GM23338 (cell line): ENCODE measurements around the gene EEPD1.

ENCODE experiments used
- CREB1 ChIP-seq: fragments of 250-450 bp; sonication (Bioruptor Pico); IDR thresholded peaks from 2 replicates; pipeline ENCODE4 v1.5.0; 2020; ENCODE audit warnings: low read depth, mild to moderate bottlenecking, moderate library complexity
- EZH2 ChIP-seq: fragments of 200-600 bp; sonication (generic); IDR thresholded peaks from one replicate; pipeline ENCODE4 v1.8.0; 2017; ENCODE audit warnings: antibody characterized with exemption, mild to moderate bottlenecking, low read depth; ENCODE audit not compliant: unreplicated experiment
- EZH2phosphoT487 ChIP-seq: fragments of 200-600 bp; sonication (generic); IDR thresholded peaks from one replicate; pipeline ENCODE4 v1.8.1; 2018; ENCODE audit warnings: antibody characterized with exemption; ENCODE audit not compliant: unreplicated experiment
- NANOG ChIP-seq: IDR thresholded peaks from 2 replicates; pipeline ENCODE4 v1.6.1; 2016; ENCODE audit warnings: antibody characterized with exemption, borderline replicate concordance
- POLR2AphosphoS5 ChIP-seq: IDR thresholded peaks from 2 replicates; pipeline ENCODE4 v1.6.1; 2016; ENCODE audit warnings: antibody characterized with exemption, low read depth
- STAT1 ChIP-seq: IDR thresholded peaks from one replicate; pipeline ENCODE4 v1.6.1; 2016; ENCODE audit warnings: antibody characterized with exemption; ENCODE audit not compliant: unreplicated experiment
- TF ChIP-seq, protein P1 (sequence below), 2 experiments: fragments of 200-600 bp in 1 of 2; sonication (generic) in 1 of 2; conservative IDR thresholded peaks; 2 replicates each; pipeline versions ENCODE4 v1.5.1 to v1.6.1; 2016 to 2017; ENCODE audit warnings: antibody characterized with exemption in 2 of 2, low read depth in 2 of 2, mild to moderate bottlenecking in 2 of 2, moderate library complexity in 1 of 2
- TF ChIP-seq, protein P2 (sequence below): IDR thresholded peaks from one replicate; pipeline ENCODE4 v1.6.1; 2018; ENCODE audit warnings: antibody characterized with exemption; ENCODE audit not compliant: unreplicated experiment
- TF ChIP-seq, protein P3 (sequence below): IDR thresholded peaks from 2 replicates; pipeline ENCODE4 v1.6.1; 2016; ENCODE audit warnings: antibody characterized with exemption

DNA sequence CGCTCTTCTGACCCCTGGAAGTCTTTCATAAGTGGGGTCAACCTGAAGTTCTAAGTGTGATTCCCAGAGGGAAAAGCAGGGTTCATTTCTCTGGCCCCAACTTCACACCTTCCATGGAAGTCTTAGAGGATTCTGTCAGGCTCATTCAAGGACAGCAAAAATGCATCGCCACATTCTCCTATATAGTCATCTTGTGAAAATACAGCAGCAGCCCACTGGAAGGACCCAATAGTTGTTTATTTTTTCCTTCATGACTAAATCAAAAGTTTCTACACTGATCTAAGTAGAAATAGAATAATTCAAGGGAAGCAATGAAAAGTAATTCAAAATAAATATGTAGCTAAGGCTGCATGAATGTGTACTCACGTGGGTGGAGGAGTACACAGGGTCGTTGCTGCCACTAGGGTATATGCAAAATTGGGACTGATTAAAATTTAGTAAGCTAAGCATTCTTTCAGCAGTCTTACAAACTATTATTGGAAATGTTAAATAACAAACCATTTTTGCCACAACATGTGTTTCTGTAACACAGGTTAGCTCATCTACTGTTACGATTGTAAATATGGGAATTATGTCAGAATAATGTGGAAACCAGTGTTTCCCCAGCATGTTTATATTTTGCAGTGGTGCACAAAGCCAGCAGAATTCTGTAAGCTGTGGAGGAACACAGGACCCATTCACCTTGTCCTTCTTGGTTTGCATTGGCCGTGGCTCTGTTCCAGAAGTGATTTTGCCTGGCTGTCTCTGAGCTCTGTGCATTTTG is 33.5 kb downstream of the EEPD1 start:
- TF ChIP-seq, protein P1, sequence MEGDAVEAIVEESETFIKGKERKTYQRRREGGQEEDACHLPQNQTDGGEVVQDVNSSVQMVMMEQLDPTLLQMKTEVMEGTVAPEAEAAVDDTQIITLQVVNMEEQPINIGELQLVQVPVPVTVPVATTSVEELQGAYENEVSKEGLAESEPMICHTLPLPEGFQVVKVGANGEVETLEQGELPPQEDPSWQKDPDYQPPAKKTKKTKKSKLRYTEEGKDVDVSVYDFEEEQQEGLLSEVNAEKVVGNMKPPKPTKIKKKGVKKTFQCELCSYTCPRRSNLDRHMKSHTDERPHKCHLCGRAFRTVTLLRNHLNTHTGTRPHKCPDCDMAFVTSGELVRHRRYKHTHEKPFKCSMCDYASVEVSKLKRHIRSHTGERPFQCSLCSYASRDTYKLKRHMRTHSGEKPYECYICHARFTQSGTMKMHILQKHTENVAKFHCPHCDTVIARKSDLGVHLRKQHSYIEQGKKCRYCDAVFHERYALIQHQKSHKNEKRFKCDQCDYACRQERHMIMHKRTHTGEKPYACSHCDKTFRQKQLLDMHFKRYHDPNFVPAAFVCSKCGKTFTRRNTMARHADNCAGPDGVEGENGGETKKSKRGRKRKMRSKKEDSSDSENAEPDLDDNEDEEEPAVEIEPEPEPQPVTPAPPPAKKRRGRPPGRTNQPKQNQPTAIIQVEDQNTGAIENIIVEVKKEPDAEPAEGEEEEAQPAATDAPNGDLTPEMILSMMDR (conservative IDR thresholded peaks at IDR 0.05; ENCODE audit: low read depth in 2 of 2) = no peak
- no peak for TF ChIP-seq POLR2AphosphoS5
- TF ChIP-seq EZH2 = no peak
- TF ChIP-seq EZH2phosphoT487 = no peak
- TF ChIP-seq CREB1 (CRISPR knock-in tag) = no peak
- TF ChIP-seq, protein P2, sequence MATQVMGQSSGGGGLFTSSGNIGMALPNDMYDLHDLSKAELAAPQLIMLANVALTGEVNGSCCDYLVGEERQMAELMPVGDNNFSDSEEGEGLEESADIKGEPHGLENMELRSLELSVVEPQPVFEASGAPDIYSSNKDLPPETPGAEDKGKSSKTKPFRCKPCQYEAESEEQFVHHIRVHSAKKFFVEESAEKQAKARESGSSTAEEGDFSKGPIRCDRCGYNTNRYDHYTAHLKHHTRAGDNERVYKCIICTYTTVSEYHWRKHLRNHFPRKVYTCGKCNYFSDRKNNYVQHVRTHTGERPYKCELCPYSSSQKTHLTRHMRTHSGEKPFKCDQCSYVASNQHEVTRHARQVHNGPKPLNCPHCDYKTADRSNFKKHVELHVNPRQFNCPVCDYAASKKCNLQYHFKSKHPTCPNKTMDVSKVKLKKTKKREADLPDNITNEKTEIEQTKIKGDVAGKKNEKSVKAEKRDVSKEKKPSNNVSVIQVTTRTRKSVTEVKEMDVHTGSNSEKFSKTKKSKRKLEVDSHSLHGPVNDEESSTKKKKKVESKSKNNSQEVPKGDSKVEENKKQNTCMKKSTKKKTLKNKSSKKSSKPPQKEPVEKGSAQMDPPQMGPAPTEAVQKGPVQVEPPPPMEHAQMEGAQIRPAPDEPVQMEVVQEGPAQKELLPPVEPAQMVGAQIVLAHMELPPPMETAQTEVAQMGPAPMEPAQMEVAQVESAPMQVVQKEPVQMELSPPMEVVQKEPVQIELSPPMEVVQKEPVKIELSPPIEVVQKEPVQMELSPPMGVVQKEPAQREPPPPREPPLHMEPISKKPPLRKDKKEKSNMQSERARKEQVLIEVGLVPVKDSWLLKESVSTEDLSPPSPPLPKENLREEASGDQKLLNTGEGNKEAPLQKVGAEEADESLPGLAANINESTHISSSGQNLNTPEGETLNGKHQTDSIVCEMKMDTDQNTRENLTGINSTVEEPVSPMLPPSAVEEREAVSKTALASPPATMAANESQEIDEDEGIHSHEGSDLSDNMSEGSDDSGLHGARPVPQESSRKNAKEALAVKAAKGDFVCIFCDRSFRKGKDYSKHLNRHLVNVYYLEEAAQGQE = no peak
- TF ChIP-seq, protein P3, sequence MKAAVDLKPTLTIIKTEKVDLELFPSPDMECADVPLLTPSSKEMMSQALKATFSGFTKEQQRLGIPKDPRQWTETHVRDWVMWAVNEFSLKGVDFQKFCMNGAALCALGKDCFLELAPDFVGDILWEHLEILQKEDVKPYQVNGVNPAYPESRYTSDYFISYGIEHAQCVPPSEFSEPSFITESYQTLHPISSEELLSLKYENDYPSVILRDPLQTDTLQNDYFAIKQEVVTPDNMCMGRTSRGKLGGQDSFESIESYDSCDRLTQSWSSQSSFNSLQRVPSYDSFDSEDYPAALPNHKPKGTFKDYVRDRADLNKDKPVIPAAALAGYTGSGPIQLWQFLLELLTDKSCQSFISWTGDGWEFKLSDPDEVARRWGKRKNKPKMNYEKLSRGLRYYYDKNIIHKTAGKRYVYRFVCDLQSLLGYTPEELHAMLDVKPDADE = no peak
- TF ChIP-seq STAT1 = no peak
- TF ChIP-seq NANOG = no peak
